GM23338 (cell line): ENCODE results near the gene NT5DC3. TPM values are rescaled to one million over a fixed set of nuclear protein-coding genes. Genes with fewer than 3 reads are reported as not detected.
A peak's percentile ranks its signal among the peaks of the same experiment; 100 is the strongest.

Experiments
- ATAC-seq: fragments of 200-7000 bp; cut with Tn5 transposase; 3 replicates; pipeline ENCODE4 v1.9.1; 2020
- DNase-seq: peaks from one replicate; pipeline ENCODE4 v3.0.0-alpha.2; 2015; ENCODE audit warnings: low spot score
- H2AFZ ChIP-seq: fragments of 200-600 bp; sonication (generic); 2 replicates; pipeline ENCODE4 v1.8.0; 2016; ENCODE audit warnings: antibody characterized with exemption, mild to moderate bottlenecking, moderate library complexity
- H3F3A ChIP-seq: fragments of 200-600 bp; sonication (generic); replicated peaks from 2 replicates; pipeline ENCODE4 v1.8.0; 2017; ENCODE audit warnings: antibody characterized with exemption, mixed run types, low read depth
- H3K27ac ChIP-seq: fragments of 200-600 bp; sonication (generic); 2 replicates; pipeline ENCODE4 v1.6.1; 2016; ENCODE audit warnings: low read depth
- H3K27me3 ChIP-seq: fragments of 200-600 bp; sonication (generic); 2 replicates; pipeline ENCODE4 v1.8.0; 2016; ENCODE audit warnings: mild to moderate bottlenecking, mixed run types, moderate library complexity; ENCODE audit not compliant: insufficient read depth
- H3K36me3 ChIP-seq: fragments of 200-600 bp; sonication (generic); 2 replicates; pipeline ENCODE4 v1.8.0; 2016; ENCODE audit warnings: mild to moderate bottlenecking; ENCODE audit not compliant: insufficient read depth
- H3K4me1 ChIP-seq: fragments of 200-600 bp; sonication (generic); 2 replicates; pipeline ENCODE4 v1.8.0; 2016; ENCODE audit warnings: mild to moderate bottlenecking, moderate library complexity; ENCODE audit not compliant: insufficient read depth
- H3K4me2 ChIP-seq: fragments of 200-600 bp; sonication (generic); 2 replicates; pipeline ENCODE4 v1.7.1; 2017; ENCODE audit warnings: mixed run types
- H3K4me3 ChIP-seq: fragments of 200-600 bp; sonication (generic); 2 replicates; pipeline ENCODE4 v1.6.1; 2016; ENCODE audit warnings: mixed run types
- H3K79me2 ChIP-seq: fragments of 200-600 bp; sonication (generic); replicated peaks from 2 replicates; pipeline ENCODE4 v1.8.0; 2017; ENCODE audit warnings: mild to moderate bottlenecking; ENCODE audit not compliant: insufficient read depth
- H3K9me2 ChIP-seq: fragments of 200-600 bp; sonication (generic); 2 replicates; pipeline ENCODE4 v1.8.0; 2017; ENCODE audit not compliant: insufficient read depth
- H4K20me1 ChIP-seq: fragments of 200-600 bp; sonication (generic); replicated peaks from 2 replicates; pipeline ENCODE4 v1.8.0; 2017; ENCODE audit warnings: mild to moderate bottlenecking; ENCODE audit not compliant: insufficient read depth
- H3K27ac Mint-ChIP-seq: 2 replicates; pipeline ENCODE4 v1.8.0; 2020; ENCODE audit warnings: inconsistent platforms, mild to moderate bottlenecking, moderate library complexity, mixed read lengths
- H3K27me3 Mint-ChIP-seq: 3 replicates; pipeline ENCODE4 v1.8.0; 2022; ENCODE audit warnings: low read depth, mild to moderate bottlenecking, moderate library complexity, mixed read lengths, inconsistent platforms; ENCODE audit not compliant: insufficient read depth, poor library complexity
- H3K36me3 Mint-ChIP-seq: 3 replicates; pipeline ENCODE4 v1.8.0; 2021; ENCODE audit warnings: low read depth, mild to moderate bottlenecking, inconsistent platforms, moderate library complexity, mixed read lengths
- H3K4me1 Mint-ChIP-seq: 3 replicates; pipeline ENCODE4 v1.8.0; 2020; ENCODE audit warnings: mild to moderate bottlenecking, inconsistent platforms, mixed read lengths
- H3K4me3 Mint-ChIP-seq: 3 replicates; pipeline ENCODE4 v1.8.0; 2021; ENCODE audit warnings: moderate library complexity, mild to moderate bottlenecking, inconsistent platforms, mixed read lengths
- H3K9me3 Mint-ChIP-seq: 3 replicates; pipeline ENCODE4 v1.8.0; 2020; ENCODE audit warnings: moderate library complexity, mild to moderate bottlenecking, inconsistent platforms, mixed read lengths
- CREB1 ChIP-seq: fragments of 250-450 bp; sonication (Bioruptor Pico); IDR thresholded peaks from 2 replicates; pipeline ENCODE4 v1.5.0; 2020; ENCODE audit warnings: low read depth, mild to moderate bottlenecking, moderate library complexity
- EZH2 ChIP-seq: fragments of 200-600 bp; sonication (generic); IDR thresholded peaks from one replicate; pipeline ENCODE4 v1.8.0; 2017; ENCODE audit warnings: antibody characterized with exemption, mild to moderate bottlenecking, low read depth; ENCODE audit not compliant: unreplicated experiment
- EZH2phosphoT487 ChIP-seq: fragments of 200-600 bp; sonication (generic); IDR thresholded peaks from one replicate; pipeline ENCODE4 v1.8.1; 2018; ENCODE audit warnings: antibody characterized with exemption; ENCODE audit not compliant: unreplicated experiment
- JUNB ChIP-seq: IDR thresholded peaks from one replicate; pipeline ENCODE4 v1.6.1; 2016; ENCODE audit warnings: antibody characterized with exemption; ENCODE audit not compliant: unreplicated experiment
- NANOG ChIP-seq: IDR thresholded peaks from 2 replicates; pipeline ENCODE4 v1.6.1; 2016; ENCODE audit warnings: antibody characterized with exemption, borderline replicate concordance
- POLR2AphosphoS5 ChIP-seq: IDR thresholded peaks from 2 replicates; pipeline ENCODE4 v1.6.1; 2016; ENCODE audit warnings: antibody characterized with exemption, low read depth
- STAT1 ChIP-seq: IDR thresholded peaks from one replicate; pipeline ENCODE4 v1.6.1; 2016; ENCODE audit warnings: antibody characterized with exemption; ENCODE audit not compliant: unreplicated experiment
- ZNF114 ChIP-seq: fragments of 250-450 bp; sonication (Bioruptor Pico); IDR thresholded peaks from 2 replicates; pipeline ENCODE4 v1.5.0; 2020; ENCODE audit warnings: mild to moderate bottlenecking, moderate library complexity
- ZNF331 ChIP-seq: fragments of 250-450 bp; sonication (Bioruptor Pico); IDR thresholded peaks from 2 replicates; pipeline ENCODE4 v1.5.0; 2020; ENCODE audit warnings: low read depth, mild to moderate bottlenecking, moderate library complexity
- polyA plus RNA-seq: library from polyadenylated mRNA; unstranded; fragments of >200 nt; fragmentation: Nextera tagmentation; extraction: Ambion mirVana; gene quantifications from 2 replicates; pipeline ENCODE4 v1.2.1, GENCODE V29; 2016
- total RNA-seq: library from RNA; depleted of rRNA; stranded (reverse); fragments of >200 nt; shearing (Covaris generic); gene quantifications from 2 replicates; pipeline ENCODE4 v1.2.3, GENCODE V29; 2014
- TF ChIP-seq, protein P1 (sequence below): fragments of 250-450 bp; sonication (Bioruptor Pico); IDR thresholded peaks from 2 replicates; pipeline ENCODE4 v1.5.0; 2020; ENCODE audit warnings: mild to moderate bottlenecking, moderate library complexity
- TF ChIP-seq, protein P2 (sequence below): IDR thresholded peaks from 2 replicates; pipeline ENCODE4 v1.6.1; 2016; ENCODE audit warnings: antibody characterized with exemption
- TF ChIP-seq, protein P3 (sequence below): IDR thresholded peaks from one replicate; pipeline ENCODE4 v1.6.1; 2018; ENCODE audit warnings: antibody characterized with exemption; ENCODE audit not compliant: unreplicated experiment
- TF ChIP-seq, protein P4 (sequence below), 2 experiments: fragments of 200-600 bp in 1 of 2; sonication (generic) in 1 of 2; conservative IDR thresholded peaks; 2 replicates each; pipeline versions ENCODE4 v1.5.1 to v1.6.1; 2016 to 2017; ENCODE audit warnings: antibody characterized with exemption in 2 of 2, low read depth in 2 of 2, mild to moderate bottlenecking in 2 of 2, moderate library complexity in 1 of 2

The NT5DC3 gene
- total and polyA plus RNA-seq, 2 experiments from 2014 or later, result 2.2 to 12.5 TPM

DNA sequence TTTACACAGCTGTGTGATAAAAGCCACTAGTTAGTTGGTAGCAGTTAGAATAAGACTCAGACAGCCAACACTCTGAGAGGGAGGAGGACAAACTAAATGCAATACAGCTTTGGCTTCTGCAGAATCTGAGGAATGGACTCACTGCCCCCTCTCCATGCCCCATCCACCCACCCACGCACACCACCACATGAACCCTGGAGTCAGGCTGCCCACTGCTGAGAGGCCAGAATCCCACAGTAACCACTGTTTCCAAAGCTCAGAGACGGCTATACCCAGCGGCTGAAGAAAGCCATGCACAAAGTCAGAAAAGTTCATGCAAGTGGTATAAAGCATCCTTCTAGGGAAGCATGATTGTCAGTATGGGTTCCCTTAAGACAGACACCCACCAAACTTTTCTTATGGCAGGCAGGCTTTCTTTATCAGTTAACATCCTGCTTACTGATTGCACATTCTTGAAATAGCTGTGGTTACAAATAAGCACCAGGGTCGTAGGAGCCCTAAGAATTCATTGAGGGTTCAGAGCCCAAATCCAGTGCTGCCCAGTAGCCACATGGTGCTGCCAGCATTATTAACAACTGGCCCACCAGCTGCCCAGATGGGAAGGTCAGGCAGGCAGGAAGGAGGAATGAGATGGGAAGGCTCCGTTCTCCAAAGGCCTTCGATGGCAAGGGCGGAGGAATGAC, 61.5 kb downstream of the NT5DC3 start:
- Histone ChIP-seq H3K9me2 (no peaks in the 10 kb centered on the region), H2AFZ (no peak overlapping the region), H3K4me3 (no peak overlapping the region), H4K20me1 (no peaks in the 10 kb centered on the region), H3K79me2 (no peaks in the 10 kb centered on the region), H3K36me3 (no peaks in the 10 kb centered on the region), H3K4me1 (0 out of 2 replicates have a peak, but pooled peaks cover 3% of the 10 kb centered on the region), H3K27me3 (no peaks in the 10 kb centered on the region), H3K27ac (no peak overlapping the region), H3F3A (no peaks in the 10 kb centered on the region), H3K4me2 (no peak overlapping the region)
- DNase-seq (peak; percentile 41), ATAC-seq (no peak)
- TF ChIP-seq NANOG (no peak), ZNF331 (no peak), EZH2phosphoT487 (no peak), ZNF114 (CRISPR knock-in tag) (no peak), STAT1 (no peak), CREB1 (no peak), EZH2 (no peak), JUNB (no peak), POLR2AphosphoS5 (no peak)
- TF ChIP-seq, protein P1, sequence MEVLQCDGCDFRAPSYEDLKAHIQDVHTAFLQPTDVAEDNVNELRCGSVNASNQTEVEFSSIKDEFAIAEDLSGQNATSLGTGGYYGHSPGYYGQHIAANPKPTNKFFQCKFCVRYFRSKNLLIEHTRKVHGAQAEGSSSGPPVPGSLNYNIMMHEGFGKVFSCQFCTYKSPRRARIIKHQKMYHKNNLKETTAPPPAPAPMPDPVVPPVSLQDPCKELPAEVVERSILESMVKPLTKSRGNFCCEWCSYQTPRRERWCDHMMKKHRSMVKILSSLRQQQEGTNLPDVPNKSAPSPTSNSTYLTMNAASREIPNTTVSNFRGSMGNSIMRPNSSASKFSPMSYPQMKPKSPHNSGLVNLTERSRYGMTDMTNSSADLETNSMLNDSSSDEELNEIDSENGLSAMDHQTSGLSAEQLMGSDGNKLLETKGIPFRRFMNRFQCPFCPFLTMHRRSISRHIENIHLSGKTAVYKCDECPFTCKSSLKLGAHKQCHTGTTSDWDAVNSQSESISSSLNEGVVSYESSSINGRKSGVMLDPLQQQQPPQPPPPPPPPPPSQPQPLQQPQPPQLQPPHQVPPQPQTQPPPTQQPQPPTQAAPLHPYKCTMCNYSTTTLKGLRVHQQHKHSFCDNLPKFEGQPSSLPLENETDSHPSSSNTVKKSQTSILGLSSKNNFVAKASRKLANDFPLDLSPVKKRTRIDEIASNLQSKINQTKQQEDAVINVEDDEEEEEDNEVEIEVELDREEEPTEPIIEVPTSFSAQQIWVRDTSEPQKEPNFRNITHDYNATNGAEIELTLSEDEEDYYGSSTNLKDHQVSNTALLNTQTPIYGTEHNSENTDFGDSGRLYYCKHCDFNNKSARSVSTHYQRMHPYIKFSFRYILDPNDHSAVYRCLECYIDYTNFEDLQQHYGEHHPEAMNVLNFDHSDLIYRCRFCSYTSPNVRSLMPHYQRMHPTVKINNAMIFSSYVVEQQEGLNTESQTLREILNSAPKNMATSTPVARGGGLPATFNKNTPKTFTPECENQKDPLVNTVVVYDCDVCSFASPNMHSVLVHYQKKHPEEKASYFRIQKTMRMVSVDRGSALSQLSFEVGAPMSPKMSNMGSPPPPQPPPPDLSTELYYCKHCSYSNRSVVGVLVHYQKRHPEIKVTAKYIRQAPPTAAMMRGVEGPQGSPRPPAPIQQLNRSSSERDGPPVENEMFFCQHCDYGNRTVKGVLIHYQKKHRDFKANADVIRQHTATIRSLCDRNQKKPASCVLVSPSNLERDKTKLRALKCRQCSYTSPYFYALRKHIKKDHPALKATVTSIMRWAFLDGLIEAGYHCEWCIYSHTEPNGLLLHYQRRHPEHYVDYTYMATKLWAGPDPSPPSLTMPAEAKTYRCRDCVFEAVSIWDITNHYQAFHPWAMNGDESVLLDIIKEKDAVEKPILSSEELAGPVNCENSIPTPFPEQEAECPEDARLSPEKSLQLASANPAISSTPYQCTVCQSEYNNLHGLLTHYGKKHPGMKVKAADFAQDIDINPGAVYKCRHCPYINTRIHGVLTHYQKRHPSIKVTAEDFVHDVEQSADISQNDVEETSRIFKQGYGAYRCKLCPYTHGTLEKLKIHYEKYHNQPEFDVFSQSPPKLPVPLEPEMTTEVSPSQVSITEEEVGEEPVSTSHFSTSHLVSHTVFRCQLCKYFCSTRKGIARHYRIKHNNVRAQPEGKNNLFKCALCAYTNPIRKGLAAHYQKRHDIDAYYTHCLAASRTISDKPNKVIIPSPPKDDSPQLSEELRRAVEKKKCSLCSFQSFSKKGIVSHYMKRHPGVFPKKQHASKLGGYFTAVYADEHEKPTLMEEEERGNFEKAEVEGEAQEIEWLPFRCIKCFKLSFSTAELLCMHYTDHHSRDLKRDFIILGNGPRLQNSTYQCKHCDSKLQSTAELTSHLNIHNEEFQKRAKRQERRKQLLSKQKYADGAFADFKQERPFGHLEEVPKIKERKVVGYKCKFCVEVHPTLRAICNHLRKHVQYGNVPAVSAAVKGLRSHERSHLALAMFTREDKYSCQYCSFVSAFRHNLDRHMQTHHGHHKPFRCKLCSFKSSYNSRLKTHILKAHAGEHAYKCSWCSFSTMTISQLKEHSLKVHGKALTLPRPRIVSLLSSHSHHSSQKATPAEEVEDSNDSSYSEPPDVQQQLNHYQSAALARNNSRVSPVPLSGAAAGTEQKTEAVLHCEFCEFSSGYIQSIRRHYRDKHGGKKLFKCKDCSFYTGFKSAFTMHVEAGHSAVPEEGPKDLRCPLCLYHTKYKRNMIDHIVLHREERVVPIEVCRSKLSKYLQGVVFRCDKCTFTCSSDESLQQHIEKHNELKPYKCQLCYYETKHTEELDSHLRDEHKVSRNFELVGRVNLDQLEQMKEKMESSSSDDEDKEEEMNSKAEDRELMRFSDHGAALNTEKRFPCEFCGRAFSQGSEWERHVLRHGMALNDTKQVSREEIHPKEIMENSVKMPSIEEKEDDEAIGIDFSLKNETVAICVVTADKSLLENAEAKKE (CRISPR knock-in tag), result no peak
- TF ChIP-seq, protein P2, sequence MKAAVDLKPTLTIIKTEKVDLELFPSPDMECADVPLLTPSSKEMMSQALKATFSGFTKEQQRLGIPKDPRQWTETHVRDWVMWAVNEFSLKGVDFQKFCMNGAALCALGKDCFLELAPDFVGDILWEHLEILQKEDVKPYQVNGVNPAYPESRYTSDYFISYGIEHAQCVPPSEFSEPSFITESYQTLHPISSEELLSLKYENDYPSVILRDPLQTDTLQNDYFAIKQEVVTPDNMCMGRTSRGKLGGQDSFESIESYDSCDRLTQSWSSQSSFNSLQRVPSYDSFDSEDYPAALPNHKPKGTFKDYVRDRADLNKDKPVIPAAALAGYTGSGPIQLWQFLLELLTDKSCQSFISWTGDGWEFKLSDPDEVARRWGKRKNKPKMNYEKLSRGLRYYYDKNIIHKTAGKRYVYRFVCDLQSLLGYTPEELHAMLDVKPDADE, result no peak
- TF ChIP-seq, protein P3, sequence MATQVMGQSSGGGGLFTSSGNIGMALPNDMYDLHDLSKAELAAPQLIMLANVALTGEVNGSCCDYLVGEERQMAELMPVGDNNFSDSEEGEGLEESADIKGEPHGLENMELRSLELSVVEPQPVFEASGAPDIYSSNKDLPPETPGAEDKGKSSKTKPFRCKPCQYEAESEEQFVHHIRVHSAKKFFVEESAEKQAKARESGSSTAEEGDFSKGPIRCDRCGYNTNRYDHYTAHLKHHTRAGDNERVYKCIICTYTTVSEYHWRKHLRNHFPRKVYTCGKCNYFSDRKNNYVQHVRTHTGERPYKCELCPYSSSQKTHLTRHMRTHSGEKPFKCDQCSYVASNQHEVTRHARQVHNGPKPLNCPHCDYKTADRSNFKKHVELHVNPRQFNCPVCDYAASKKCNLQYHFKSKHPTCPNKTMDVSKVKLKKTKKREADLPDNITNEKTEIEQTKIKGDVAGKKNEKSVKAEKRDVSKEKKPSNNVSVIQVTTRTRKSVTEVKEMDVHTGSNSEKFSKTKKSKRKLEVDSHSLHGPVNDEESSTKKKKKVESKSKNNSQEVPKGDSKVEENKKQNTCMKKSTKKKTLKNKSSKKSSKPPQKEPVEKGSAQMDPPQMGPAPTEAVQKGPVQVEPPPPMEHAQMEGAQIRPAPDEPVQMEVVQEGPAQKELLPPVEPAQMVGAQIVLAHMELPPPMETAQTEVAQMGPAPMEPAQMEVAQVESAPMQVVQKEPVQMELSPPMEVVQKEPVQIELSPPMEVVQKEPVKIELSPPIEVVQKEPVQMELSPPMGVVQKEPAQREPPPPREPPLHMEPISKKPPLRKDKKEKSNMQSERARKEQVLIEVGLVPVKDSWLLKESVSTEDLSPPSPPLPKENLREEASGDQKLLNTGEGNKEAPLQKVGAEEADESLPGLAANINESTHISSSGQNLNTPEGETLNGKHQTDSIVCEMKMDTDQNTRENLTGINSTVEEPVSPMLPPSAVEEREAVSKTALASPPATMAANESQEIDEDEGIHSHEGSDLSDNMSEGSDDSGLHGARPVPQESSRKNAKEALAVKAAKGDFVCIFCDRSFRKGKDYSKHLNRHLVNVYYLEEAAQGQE, result no peak
- TF ChIP-seq, protein P4, sequence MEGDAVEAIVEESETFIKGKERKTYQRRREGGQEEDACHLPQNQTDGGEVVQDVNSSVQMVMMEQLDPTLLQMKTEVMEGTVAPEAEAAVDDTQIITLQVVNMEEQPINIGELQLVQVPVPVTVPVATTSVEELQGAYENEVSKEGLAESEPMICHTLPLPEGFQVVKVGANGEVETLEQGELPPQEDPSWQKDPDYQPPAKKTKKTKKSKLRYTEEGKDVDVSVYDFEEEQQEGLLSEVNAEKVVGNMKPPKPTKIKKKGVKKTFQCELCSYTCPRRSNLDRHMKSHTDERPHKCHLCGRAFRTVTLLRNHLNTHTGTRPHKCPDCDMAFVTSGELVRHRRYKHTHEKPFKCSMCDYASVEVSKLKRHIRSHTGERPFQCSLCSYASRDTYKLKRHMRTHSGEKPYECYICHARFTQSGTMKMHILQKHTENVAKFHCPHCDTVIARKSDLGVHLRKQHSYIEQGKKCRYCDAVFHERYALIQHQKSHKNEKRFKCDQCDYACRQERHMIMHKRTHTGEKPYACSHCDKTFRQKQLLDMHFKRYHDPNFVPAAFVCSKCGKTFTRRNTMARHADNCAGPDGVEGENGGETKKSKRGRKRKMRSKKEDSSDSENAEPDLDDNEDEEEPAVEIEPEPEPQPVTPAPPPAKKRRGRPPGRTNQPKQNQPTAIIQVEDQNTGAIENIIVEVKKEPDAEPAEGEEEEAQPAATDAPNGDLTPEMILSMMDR (conservative IDR thresholded peaks at IDR 0.05; ENCODE audit: low read depth in 2 of 2), result no peak
- Mint-ChIP-seq H3K36me3 (peaks cover 55% of the 10 kb centered on the region), H3K4me1 (no peaks in the 10 kb centered on the region; the same call in 2 of the 3 replicates), H3K27me3 (no peaks in the 10 kb centered on the region), H3K9me3 (no peaks in the 10 kb centered on the region), H3K4me3 (no peak overlapping the region), H3K27ac (peak overlapping the region; percentile 75)
